Fibroblast of lung (primary cell): ENCODE measurements around the gene CHRNA10.

Experiments used
- EZH2 ChIP-seq: IDR thresholded peaks from 2 replicates; pipeline ENCODE4 v1.5.1; 2012; ENCODE audit warnings: low read length, control low read depth, mild to moderate bottlenecking; ENCODE audit errors: missing control alignments
- TF ChIP-seq, protein P1 (sequence below), 2 donors: IDR thresholded peaks in 1 of 2; conservative IDR thresholded peaks in 1 of 2; 1 replicate in 1 of 2; 2 replicates in 1 of 2; pipeline ENCODE4 v1.5.1; 2011 to 2012; ENCODE audit warnings: low read length in 2 of 2, control low read depth in 1 of 2, inconsistent platforms in 1 of 2, low read depth in 1 of 2, mild to moderate bottlenecking in 1 of 2

GRCh38 chr11:3642071-3642951, 28.9 kb downstream of the CHRNA10 start:
- TF ChIP-seq, protein P1, sequence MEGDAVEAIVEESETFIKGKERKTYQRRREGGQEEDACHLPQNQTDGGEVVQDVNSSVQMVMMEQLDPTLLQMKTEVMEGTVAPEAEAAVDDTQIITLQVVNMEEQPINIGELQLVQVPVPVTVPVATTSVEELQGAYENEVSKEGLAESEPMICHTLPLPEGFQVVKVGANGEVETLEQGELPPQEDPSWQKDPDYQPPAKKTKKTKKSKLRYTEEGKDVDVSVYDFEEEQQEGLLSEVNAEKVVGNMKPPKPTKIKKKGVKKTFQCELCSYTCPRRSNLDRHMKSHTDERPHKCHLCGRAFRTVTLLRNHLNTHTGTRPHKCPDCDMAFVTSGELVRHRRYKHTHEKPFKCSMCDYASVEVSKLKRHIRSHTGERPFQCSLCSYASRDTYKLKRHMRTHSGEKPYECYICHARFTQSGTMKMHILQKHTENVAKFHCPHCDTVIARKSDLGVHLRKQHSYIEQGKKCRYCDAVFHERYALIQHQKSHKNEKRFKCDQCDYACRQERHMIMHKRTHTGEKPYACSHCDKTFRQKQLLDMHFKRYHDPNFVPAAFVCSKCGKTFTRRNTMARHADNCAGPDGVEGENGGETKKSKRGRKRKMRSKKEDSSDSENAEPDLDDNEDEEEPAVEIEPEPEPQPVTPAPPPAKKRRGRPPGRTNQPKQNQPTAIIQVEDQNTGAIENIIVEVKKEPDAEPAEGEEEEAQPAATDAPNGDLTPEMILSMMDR (conservative IDR thresholded peaks at IDR 0.05 in 1 of 2, IDR thresholded peaks at IDR 0.05 in 1 of 2; ENCODE audit: low read depth in 1 of 2, low read length in 2 of 2): no peak
- no peak for TF ChIP-seq EZH2
